NCI-H524 (cell line): ENCODE results near the gene LRRC45.
"Not testable (repeated sequence)": the region's sequence is repeated elsewhere in the genome, so short reads cannot be mapped to it uniquely, and the experiment has no call there.

Experiments used
- DNase-seq, 2 experiments: peaks; one replicate each; lab custom pipeline; 2025; lab: John Stamatoyannopoulos, UW

Gene LRRC45

GRCh38 chr17:82022981-82023446 is at the start of gene LRRC45:
Gene LRRC45 (plus strand): TSS chr17:82023305. CDS start chr17:82023644, 339 bp downstream.
- DNase-seq, result peak; percentile 100

GRCh38 chr17:81973432-81973831 is 49.7 kb upstream of the LRRC45 start:
- no peak for DNase-seq

- peak in 1 of 2 experiments; percentile 51 for DNase-seq
Observed at GRCh38 chr17:81976332-81977210, 46.5 kb upstream of the LRRC45 start.

- peak; percentile 84 to 98 for DNase-seq
Observed at GRCh38 chr17:81977211-81977808, 45.8 kb upstream of the LRRC45 start, which contains the start of gene ASPSCR1. Gene ASPSCR1 (plus strand): TSS chr17:81977629. CDS start chr17:81977647, 18 bp downstream.

DNA sequence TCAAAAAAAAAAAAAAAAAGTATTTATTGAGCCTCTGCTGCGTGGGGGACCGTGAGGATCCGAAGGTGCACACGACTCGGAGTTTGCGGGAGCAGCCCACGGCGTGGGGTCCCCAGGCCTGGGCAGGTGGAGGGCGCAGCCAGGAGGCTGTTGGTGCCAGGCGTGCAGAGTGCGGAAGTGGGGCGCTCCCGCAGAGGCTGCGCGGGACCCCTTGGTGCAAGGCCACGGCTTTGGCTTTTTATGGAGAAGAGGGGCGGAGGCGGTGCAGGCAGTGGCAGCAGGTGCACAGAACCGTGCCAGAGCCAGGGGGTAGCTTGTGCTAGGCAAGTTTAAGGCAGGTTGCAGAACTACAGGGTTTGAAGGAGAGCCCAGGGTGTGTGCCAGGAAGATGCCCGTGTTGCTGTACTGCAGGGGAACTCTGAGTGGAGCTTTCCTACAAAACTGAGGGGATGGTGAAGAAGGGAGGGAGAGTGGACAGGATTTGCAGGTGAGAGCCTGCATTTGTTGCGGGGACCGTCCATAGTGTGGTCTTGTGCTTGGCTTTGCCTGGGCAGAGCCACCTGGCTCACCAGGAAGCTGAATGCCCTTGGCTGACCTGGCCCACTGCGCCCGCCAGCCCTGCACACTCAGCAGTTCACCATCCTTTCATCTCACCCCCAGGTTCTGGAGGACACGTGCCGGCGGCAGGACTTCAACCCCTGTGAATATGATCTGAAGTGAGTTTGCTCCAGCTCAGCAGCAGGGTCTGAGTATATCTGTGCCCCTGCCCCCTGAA is 44.4 kb upstream of the LRRC45 start:
- no peak for DNase-seq

- no peak for DNase-seq
Observed at GRCh38 chr17:81980122-81980521, 43.0 kb upstream of the LRRC45 start.

GRCh38 chr17:81980707-81981343 is 42.3 kb upstream of the LRRC45 start:
- DNase-seq, result no peak

GRCh38 chr17:81981511-81981910 is 41.6 kb upstream of the LRRC45 start:
- DNase-seq, result not testable (repeated sequence)

GRCh38 chr17:81983011-81983638 is 40.0 kb upstream of the LRRC45 start:
- no peak for DNase-seq

- DNase-seq, result no peak
Observed at GRCh38 chr17:81983639-81984373, 39.3 kb upstream of the LRRC45 start.

GRCh38 chr17:81984773-81985410 is 38.2 kb upstream of the LRRC45 start:
- DNase-seq, result no peak

- DNase-seq, result no peak
Observed at GRCh38 chr17:81986606-81987005, 36.5 kb upstream of the LRRC45 start.

GRCh38 chr17:81987161-81987770 is 35.8 kb upstream of the LRRC45 start:
- no peak for DNase-seq

DNA sequence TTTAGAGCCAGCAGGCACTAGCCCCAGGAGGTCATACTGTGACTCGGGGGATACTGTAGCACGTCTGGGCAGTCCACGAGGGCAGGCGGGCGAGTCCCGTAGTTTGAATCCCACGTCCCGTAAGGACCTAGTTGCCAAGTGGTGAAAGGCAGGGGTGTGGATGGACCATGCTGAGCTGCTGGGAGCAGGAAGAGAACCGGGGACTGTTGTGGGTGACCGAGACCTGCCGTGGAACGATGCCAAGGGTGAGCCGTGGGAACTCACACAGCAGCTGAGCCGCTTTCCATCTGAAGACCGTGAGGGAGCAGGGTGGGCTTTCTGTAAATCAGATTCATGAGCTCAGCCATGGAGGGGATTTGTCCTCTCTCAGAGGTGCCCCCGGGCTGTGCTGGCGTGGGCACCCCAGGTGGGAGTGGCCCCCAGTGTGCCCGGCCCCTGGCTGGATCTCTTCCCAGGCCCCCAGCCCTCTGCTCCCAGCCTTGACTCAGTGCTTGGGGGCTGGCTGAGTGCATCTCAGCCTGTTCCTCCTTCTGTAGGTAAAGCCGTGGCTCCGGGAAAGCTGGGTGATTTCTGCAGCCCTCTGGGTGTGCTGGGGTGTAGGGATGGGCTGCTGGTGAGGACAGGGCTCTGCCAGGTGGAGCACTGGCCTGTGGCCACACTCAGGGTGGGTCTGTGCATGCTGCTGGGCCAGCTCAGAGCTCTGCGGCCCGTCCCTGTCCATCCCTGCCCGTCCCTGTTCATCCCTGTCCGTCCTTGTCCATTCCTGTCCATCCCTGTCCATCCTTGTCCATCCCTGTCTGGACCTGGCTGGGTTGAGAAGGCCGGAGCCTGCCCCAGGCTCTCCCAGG is 32.0 kb upstream of the LRRC45 start:
- DNase-seq, result no peak

DNA sequence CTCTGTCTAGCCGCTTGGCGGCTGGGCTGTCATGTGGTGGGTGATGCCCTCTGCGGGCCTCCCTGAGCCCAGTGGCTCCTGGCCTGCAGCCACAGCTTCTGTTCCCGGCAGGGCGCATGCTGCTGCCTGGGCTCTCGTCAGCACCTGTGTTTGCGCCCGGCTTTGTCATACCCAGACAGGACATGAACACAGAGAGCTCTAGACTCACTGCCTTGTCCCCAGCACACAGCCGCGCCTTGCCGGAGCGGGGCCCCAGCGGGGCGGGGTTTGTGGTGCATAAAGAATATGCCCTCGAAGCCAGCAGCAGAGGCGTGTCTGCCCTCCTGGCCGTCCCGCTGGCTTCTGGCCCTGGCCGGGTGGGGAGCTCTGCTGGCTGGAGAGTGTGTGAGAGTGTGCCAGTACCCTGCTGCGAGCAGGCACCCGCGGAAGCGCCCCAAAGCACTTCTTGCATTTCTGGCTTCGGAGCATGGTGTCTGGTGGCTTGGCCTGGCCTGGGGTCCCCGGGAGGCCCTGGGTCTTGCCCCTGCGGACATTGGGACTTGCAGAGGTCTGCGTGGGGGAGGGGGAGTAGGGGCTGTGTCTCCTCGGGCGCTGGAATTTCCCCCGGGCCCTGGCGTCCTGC is 31.3 kb upstream of the LRRC45 start:
- no peak for DNase-seq

- no peak for DNase-seq
Observed at GRCh38 chr17:81992306-81993102, 30.6 kb upstream of the LRRC45 start.
